Measurements from ENCODE around the gene PSMD8. TPM values are rescaled to one million over a fixed set of nuclear protein-coding genes. Genes with fewer than 3 reads are reported as not detected.
"Not testable (repeated sequence)": the region's sequence is repeated elsewhere in the genome, so short reads cannot be mapped to it uniquely, and the experiment has no call there.

The PSMD8 gene
- total and polyA plus RNA-seq, 2 experiments from 2014 or later, result 231 to 292 TPM

- no peaks in the 10 kb centered on the region for H3K9me2 ChIP-seq (ENCODE audit: insufficient read depth)
- no peaks in the 10 kb centered on the region for H3K9me3 ChIP-seq (ENCODE audit: low read depth)
- TF ChIP-seq EZH2phosphoT487 (IDR thresholded peaks at IDR 0.05; ENCODE audit: insufficient read depth, low read depth) (no peak), EZH2 (IDR thresholded peaks at IDR 0.05; ENCODE audit: insufficient read depth, poor library complexity, severe bottlenecking) (no peak)
- peak; percentile 98 for DNase-seq
- WGBS, 2 experiments (ENCODE audit: low coverage in 1 of 2, low lambda C conversion rate in 2 of 2, missing lambda C conversion rate in 2 of 2), result 2% methylated on average over 42 to 64 of the region's 82 CpGs
- no peaks in the 10 kb centered on the region for H3F3A ChIP-seq (ENCODE audit: insufficient read depth)
- in situ Hi-C loops (cut with MboI), result no loop called here
- no peaks in the 10 kb centered on the region for H3K36me3 ChIP-seq (ENCODE audit: low read depth)
- peaks cover 4% of the 10 kb centered on the region for H3K79me2 ChIP-seq (ENCODE audit: insufficient read depth)
- H2AFZ ChIP-seq, result peak within 1 kb of the TSS; percentile 90
- H3K9ac ChIP-seq, result peak within 1 kb of the TSS; percentile 84
- peak within 1 kb of the TSS; percentile 82 for H3K4me2 ChIP-seq (ENCODE audit: unreplicated experiment)
- no peaks in the 10 kb centered on the region for H3K27me3 ChIP-seq (replicated peaks; ENCODE audit: insufficient read depth)
- H4K20me1 ChIP-seq (ENCODE audit: insufficient read depth), result no peaks in the 10 kb centered on the region
- H3K4me1 ChIP-seq (ENCODE audit: insufficient read depth), result 0 out of 2 replicates have a peak, but pooled peaks cover 4% of the 10 kb centered on the region
- H3K27ac ChIP-seq, result no peak within 1 kb of the TSS
- H3K4me3 ChIP-seq, result peak within 1 kb of the TSS; percentile 95
These were observed 28.8 kb downstream of the PSMD8 start, which contains the start of gene FAM98C for GRCh38 chr19:38402967-38403674. TSS of gene FAM98C (plus strand) at chr19:38403093. CDS start at chr19:38403154, 61 bp downstream.

GRCh38 chr19:38404858-38405257 lies 30.5 kb downstream of the PSMD8 start:
- Histone ChIP-seq H4K20me1 (ENCODE audit: insufficient read depth) (no peaks in the 10 kb centered on the region), H3K27ac (no peak overlapping the region), H3K4me1 (ENCODE audit: insufficient read depth) (0 out of 2 replicates have a peak, but pooled peaks cover 4% of the 10 kb centered on the region), H3K9me2 (ENCODE audit: insufficient read depth) (no peaks in the 10 kb centered on the region), H3K9me3 (ENCODE audit: low read depth) (no peaks in the 10 kb centered on the region), H3K36me3 (ENCODE audit: low read depth) (no peaks in the 10 kb centered on the region), H2AFZ (no peak overlapping the region), H3K4me3 (no peak overlapping the region), H3F3A (ENCODE audit: insufficient read depth) (0 out of 2 replicates have a peak, but pooled peaks cover 4% of the 10 kb centered on the region), H3K27me3 (replicated peaks; ENCODE audit: insufficient read depth) (no peaks in the 10 kb centered on the region), H3K4me2 (ENCODE audit: unreplicated experiment) (no peak overlapping the region), H3K79me2 (ENCODE audit: insufficient read depth) (peaks cover 4% of the 10 kb centered on the region), H3K9ac (no peak overlapping the region)
- in situ Hi-C loops (cut with MboI), result no loop called here
- 87 to 91% methylated on average over 4 to 6 of the region's 6 CpGs for WGBS, 2 experiments (ENCODE audit: low coverage in 1 of 2, low lambda C conversion rate in 2 of 2, missing lambda C conversion rate in 2 of 2)
- DNase-seq, result no peak
- no peak for TF ChIP-seq EZH2 (IDR thresholded peaks at IDR 0.05; ENCODE audit: insufficient read depth, poor library complexity, severe bottlenecking)
- no peak for TF ChIP-seq EZH2phosphoT487 (IDR thresholded peaks at IDR 0.05; ENCODE audit: insufficient read depth, low read depth)

GRCh38 chr19:38405276-38405675 lies 30.9 kb downstream of the PSMD8 start:
- Histone ChIP-seq H3K9me3 (ENCODE audit: low read depth) (no peaks in the 10 kb centered on the region), H3K79me2 (ENCODE audit: insufficient read depth) (peaks cover 4% of the 10 kb centered on the region), H3K27me3 (replicated peaks; ENCODE audit: insufficient read depth) (no peaks in the 10 kb centered on the region), H3K9me2 (ENCODE audit: insufficient read depth) (no peaks in the 10 kb centered on the region), H3K27ac (no peak overlapping the region), H3F3A (ENCODE audit: insufficient read depth) (0 out of 2 replicates have a peak, but pooled peaks cover 4% of the 10 kb centered on the region), H3K36me3 (ENCODE audit: low read depth) (no peaks in the 10 kb centered on the region), H3K9ac (no peak overlapping the region), H3K4me3 (no peak overlapping the region), H3K4me1 (ENCODE audit: insufficient read depth) (0 out of 2 replicates have a peak, but pooled peaks cover 4% of the 10 kb centered on the region), H4K20me1 (ENCODE audit: insufficient read depth) (no peaks in the 10 kb centered on the region), H2AFZ (no peak overlapping the region), H3K4me2 (ENCODE audit: unreplicated experiment) (no peak overlapping the region)
- WGBS, 2 experiments (ENCODE audit: low coverage in 1 of 2, low lambda C conversion rate in 2 of 2, missing lambda C conversion rate in 2 of 2), result 93 to 97% methylated on average over 8 of the region's 8 CpGs
- in situ Hi-C loops (cut with MboI), result no loop called here
- TF ChIP-seq EZH2 (IDR thresholded peaks at IDR 0.05; ENCODE audit: insufficient read depth, poor library complexity, severe bottlenecking) (no peak), EZH2phosphoT487 (IDR thresholded peaks at IDR 0.05; ENCODE audit: insufficient read depth, low read depth) (no peak)
- no peak for DNase-seq

GRCh38 chr19:38409631-38410133 lies 35.3 kb downstream of the PSMD8 start:
- H3K9ac ChIP-seq, result no peak overlapping the region
- H3K27me3 ChIP-seq (replicated peaks; ENCODE audit: insufficient read depth), result no peaks in the 10 kb centered on the region
- H4K20me1 ChIP-seq (ENCODE audit: insufficient read depth), result no peaks in the 10 kb centered on the region
- no peaks in the 10 kb centered on the region for H3K79me2 ChIP-seq (ENCODE audit: insufficient read depth)
- no peaks in the 10 kb centered on the region for H3K9me2 ChIP-seq (ENCODE audit: insufficient read depth)
- TF ChIP-seq EZH2 (IDR thresholded peaks at IDR 0.05; ENCODE audit: insufficient read depth, poor library complexity, severe bottlenecking), result no peak
- no peak for TF ChIP-seq EZH2phosphoT487 (IDR thresholded peaks at IDR 0.05; ENCODE audit: insufficient read depth, low read depth)
- H2AFZ ChIP-seq, result no peak overlapping the region
- H3K4me1 ChIP-seq (ENCODE audit: insufficient read depth), result no peaks in the 10 kb centered on the region
- WGBS, 2 experiments (ENCODE audit: low coverage in 1 of 2, low lambda C conversion rate in 2 of 2, missing lambda C conversion rate in 2 of 2), result 30% methylated on average over 7 of the region's 7 CpGs
- H3K27ac ChIP-seq, result no peak overlapping the region
- H3K36me3 ChIP-seq (ENCODE audit: low read depth), result no peaks in the 10 kb centered on the region
- in situ Hi-C loops (cut with MboI), result loop anchor here (10.0 kb wide), 1 partner anchor 225 kb away; no protein-coding TSS in a partner anchor
- peak; percentile 70 for DNase-seq
- H3F3A ChIP-seq (ENCODE audit: insufficient read depth), result 0 out of 2 replicates have a peak, but pooled peaks cover 4% of the 10 kb centered on the region
- no peak overlapping the region for H3K4me2 ChIP-seq (ENCODE audit: unreplicated experiment)
- H3K9me3 ChIP-seq (ENCODE audit: low read depth), result no peaks in the 10 kb centered on the region
- H3K4me3 ChIP-seq, result no peak overlapping the region

GRCh38 chr19:38410407-38410806 lies 36.0 kb downstream of the PSMD8 start:
- H3K4me2 ChIP-seq (ENCODE audit: unreplicated experiment); DNase-seq; H3F3A ChIP-seq (ENCODE audit: insufficient read depth); H3K27me3 ChIP-seq (replicated peaks; ENCODE audit: insufficient read depth); H3K79me2 ChIP-seq (ENCODE audit: insufficient read depth); H3K9ac ChIP-seq; H3K36me3 ChIP-seq (ENCODE audit: low read depth); H3K9me3 ChIP-seq (ENCODE audit: low read depth); H3K9me2 ChIP-seq (ENCODE audit: insufficient read depth); H2AFZ ChIP-seq; H3K4me3 ChIP-seq; H3K27ac ChIP-seq; H4K20me1 ChIP-seq (ENCODE audit: insufficient read depth); H3K4me1 ChIP-seq (ENCODE audit: insufficient read depth): not testable (repeated sequence)
- in situ Hi-C loops (cut with MboI), result loop anchor here (10.0 kb wide), 1 partner anchor 224 kb away; no protein-coding TSS in a partner anchor
- WGBS, 2 experiments (ENCODE audit: low coverage in 1 of 2, low lambda C conversion rate in 2 of 2, missing lambda C conversion rate in 2 of 2), result 57 to 61% methylated on average over 6 of the region's 6 CpGs
